Testis (tissue), 3 donors: Measurements from ENCODE around the gene SF3B5. TPM values are rescaled to one million over a fixed set of nuclear protein-coding genes. Genes with fewer than 3 reads are reported as not detected.
"Not testable (repeated sequence)": the region's sequence is repeated elsewhere in the genome, so short reads cannot be mapped to it uniquely, and the experiment has no call there.

Experiments used
- DNase-seq: peaks from one replicate; pipeline ENCODE4 v3.0.0-alpha.2; 2019
- H3K27ac ChIP-seq, 2 donors: fragments of 200-600 bp; sonication (generic); one replicate each; pipeline ENCODE4 v1.5.1; 2019
- H3K27me3 ChIP-seq: fragments of 200-600 bp; sonication (generic); one replicate; pipeline ENCODE4 v1.5.1; 2019
- H3K36me3 ChIP-seq: fragments of 200-600 bp; sonication (generic); one replicate; pipeline ENCODE4 v1.5.1; 2017; ENCODE audit warnings: low read depth; ENCODE audit errors: missing control alignments
- H3K4me1 ChIP-seq: fragments of 200-600 bp; sonication (generic); one replicate; pipeline ENCODE4 v1.5.1; 2019
- H3K4me3 ChIP-seq, 2 donors: fragments of 200-600 bp; sonication (generic); one replicate each; pipeline ENCODE4 v1.5.1; 2017 to 2019
- H3K9me3 ChIP-seq: fragments of 200-600 bp; sonication (generic); one replicate; pipeline ENCODE4 v1.5.1; 2017
- CTCF ChIP-seq, 3 experiments: fragments of 450-650 bp in 2 of 3; fragments of 200-600 bp in 1 of 3; sonication (generic) in 1 of 3; IDR thresholded peaks; one replicate each; pipeline ENCODE4 v1.5.1; 2016 to 2019; ENCODE audit warnings: antibody characterized with exemption in 3 of 3, mild to moderate bottlenecking in 2 of 3, moderate library complexity in 1 of 3
- POLR2A ChIP-seq: fragments of 450-650 bp; IDR thresholded peaks from one replicate; pipeline ENCODE4 v1.6.1; 2017; ENCODE audit warnings: antibody characterized with exemption, mild to moderate bottlenecking, moderate library complexity
- WGBS, 2 donors: methylation state at CpG; one replicate each; pipeline ENCODE4 v1.1.5; 2018; 5-methylcytosine and 5-hydroxymethylcytosine counted together
- intact Hi-C: fragments of 100-400 bp; cut with DNase I; formaldehyde crosslinking; loops from one replicate; pipeline ENCODE4 v1.15.1; 2023; ENCODE audit warnings: low total_unique reads
- polyA plus RNA-seq: library from polyadenylated mRNA; stranded (reverse); fragments of 350-450 nt; fragmentation: Illumina TruSeq; extraction: RNeasy Lipid Tissue Mini Kit (QIAGEN cat#74804); gene quantifications from one replicate; pipeline ENCODE4 v1.2.3, GENCODE V29; 2014; ENCODE audit warnings: low read depth, low replicate concordance; ENCODE audit not compliant: insufficient read depth
- total RNA-seq, 2 donors: library from RNA; depleted of rRNA; stranded (reverse); fragments of >200 nt; gene quantifications; one replicate each; pipeline ENCODE4 v1.2.3, GENCODE V29; 2016

SF3B5 gene
- total and polyA plus RNA-seq, 3 donors from 2014 or later, result 153 to 200 (median 174) TPM

GRCh38 chr6:144049386-144049785 lies 46.0 kb downstream of the SF3B5 start:
- WGBS, 2 donors, result 72 to 85% methylated on average over 1 of the region's 1 CpG
- no peaks in the 10 kb centered on the region for H3K9me3 ChIP-seq
- no peaks in the 10 kb centered on the region for H3K27me3 ChIP-seq
- H3K4me1 ChIP-seq, result no peaks in the 10 kb centered on the region
- TF ChIP-seq POLR2A (no peak), CTCF (IDR thresholded peaks at IDR 0.05) (no peak)
- no peak overlapping the region for H3K27ac ChIP-seq
- intact Hi-C loops, result no loop called here
- no peaks in the 10 kb centered on the region for H3K36me3 ChIP-seq
- DNase-seq, result no peak
- H3K4me3 ChIP-seq, result no peak overlapping the region

- Histone ChIP-seq H3K4me3 (no peak overlapping the region), H3K27ac (no peak overlapping the region), H3K27me3 (no peaks in the 10 kb centered on the region), H3K4me1 (no peaks in the 10 kb centered on the region), H3K9me3 (no peaks in the 10 kb centered on the region), H3K36me3 (no peaks in the 10 kb centered on the region)
- intact Hi-C loops, result no loop called here
- TF ChIP-seq POLR2A, result no peak
- TF ChIP-seq CTCF (IDR thresholded peaks at IDR 0.05), result no peak
- WGBS, 2 donors, result 74 to 86% methylated on average over 1 of the region's 1 CpG
- no peak for DNase-seq
Observed at GRCh38 chr6:144047688-144048087, 47.7 kb downstream of the SF3B5 start.

- H3K36me3 ChIP-seq, H3K4me1 ChIP-seq, DNase-seq, H3K27me3 ChIP-seq, H3K9me3 ChIP-seq, H3K4me3 ChIP-seq, H3K27ac ChIP-seq, intact Hi-C loops: not testable (repeated sequence)
- 85 to 95% methylated on average over 7 to 8 of the region's 8 CpGs for WGBS, 2 donors
Observed at GRCh38 chr6:144046672-144047071, 48.7 kb downstream of the SF3B5 start.

- H3K36me3 ChIP-seq, H3K27me3 ChIP-seq, H3K27ac ChIP-seq, H3K9me3 ChIP-seq, H3K4me3 ChIP-seq, H3K4me1 ChIP-seq, intact Hi-C loops, DNase-seq: not testable (repeated sequence)
- WGBS, 2 donors, result 86 to 92% methylated on average over 2 of the region's 2 CpGs
Observed at GRCh38 chr6:144044989-144045388, 50.4 kb downstream of the SF3B5 start.

Other genes starting within 250 kb of the SF3B5 start
- 10 to 100 TPM in 1 of 2 donors, 1 to 10 TPM in 1; 4.6 to 16.9 TPM for gene ZC2HC1B, start 231.1 kb downstream of the SF3B5 start, total RNA-seq
- gene ZC2HC1B, start 231.1 kb downstream of the SF3B5 start, polyA plus RNA-seq, result 23.0 TPM
- gene PLAGL1, start 87.3 kb downstream of the SF3B5 start, total RNA-seq, result 10 to 100 TPM; 16.2 to 31.3 TPM
- gene PLAGL1, start 87.3 kb downstream of the SF3B5 start, polyA plus RNA-seq, result 17.4 TPM
- gene STX11, start 54.9 kb upstream of the SF3B5 start, total RNA-seq, result 1 to 10 TPM; 6.1 to 9.5 TPM
- gene STX11, start 54.9 kb upstream of the SF3B5 start, polyA plus RNA-seq, result 4.6 TPM
- gene UTRN, start 189.8 kb upstream of the SF3B5 start, total RNA-seq, result 100 to 1,000 TPM; 118 to 127 TPM
- 109 TPM for gene UTRN, start 189.8 kb upstream of the SF3B5 start, polyA plus RNA-seq